Body of pancreas (tissue), 4 donors: Measurements from ENCODE around the gene MFSD6.

Experiments
- CTCF ChIP-seq, 7 experiments: fragments of 450-650 bp in 4 of 7; fragments of 200-600 bp in 3 of 7; sonication (generic) in 3 of 7; IDR thresholded peaks; one replicate each; pipeline ENCODE4 v1.5.1; 2016 to 2019; ENCODE audit warnings: antibody characterized with exemption in 7 of 7
- POLR2A ChIP-seq, 3 donors: fragments of 450-650 bp; IDR thresholded peaks; one replicate each; pipeline ENCODE4 v1.6.1; 2016; ENCODE audit warnings: antibody characterized with exemption in 3 of 3, mild to moderate bottlenecking in 2 of 3

GRCh38 chr2:190507135-190507534 lies 99.0 kb downstream of the MFSD6 start:
- TF ChIP-seq CTCF (IDR thresholded peaks at IDR 0.05) (no peak), POLR2A (IDR thresholded peaks at IDR 0.05) (no peak)
